ENCODE results near the gene MAP3K6. TPM values are rescaled to one million over a fixed set of nuclear protein-coding genes. Genes with fewer than 3 reads are reported as not detected.

MAP3K6 gene
- total and polyA plus RNA-seq, 2 of the 4 experiments (the other 2 are of a cell fraction) = 4.8 to 15.9 TPM

GRCh38 chr1:27405074-27405473 lies 38.3 kb upstream of the MAP3K6 start:
- peaks cover 7 to 16% of the 10 kb centered on the region in 2 experiments; a peak in 1 of 4 replicates for H3K79me1 ChIP-seq (ENCODE audit: low read depth in 1 of 2, low read length in 2 of 2)
- H2BK5ac ChIP-seq (ENCODE audit: low read depth, low read length, poor library complexity, severe bottlenecking) = no peak overlapping the region
- H3K18ac ChIP-seq (ENCODE audit: low read depth, low read length) = no peak overlapping the region
- no peak overlapping the region for H3K27ac ChIP-seq (ENCODE audit: insufficient read depth, low read length)
- ATAC-seq (ENCODE audit: low read depth) = peak; percentile 31
- H4K91ac ChIP-seq (ENCODE audit: insufficient read depth, low read depth, low read length) = no peak overlapping the region
- no peak overlapping the region for H3K4me3 ChIP-seq (ENCODE audit: insufficient read depth, low read depth, low read length)
- H3K27me3 ChIP-seq (ENCODE audit: control insufficient read depth, insufficient read depth, low read length) = no peaks in the 10 kb centered on the region
- in situ Hi-C loops (cut with MboI; ENCODE audit: low sequenced_read_pairs) = no loop called here
- H2AFZ ChIP-seq (replicated peaks; ENCODE audit: low read length, poor library complexity) = no peak overlapping the region
- 0 out of 2 replicates have a peak overlapping the region, but pooled peaks have one; percentile 20 for H2BK20ac ChIP-seq (ENCODE audit: low read depth, low read length)
- DNase-seq = peak; percentile 30
- H3K36me3 ChIP-seq (ENCODE audit: control insufficient read depth, insufficient read depth, low read length) = peaks cover 26% of the 10 kb centered on the region
- dilution Hi-C loops (cut with HindIII; ENCODE audit: low sequenced_read_pairs, unreplicated experiment) = no loop called here
- POLR2A ChIA-PET (ENCODE audit: unreplicated experiment) = interaction anchor here (0.6 kb wide), 1 partner anchor 98 kb away, joined by 3 read pairs; no protein-coding TSS in a partner anchor
- H2BK15ac ChIP-seq (ENCODE audit: low read depth, low read length) = no peak overlapping the region
- H2AK5ac ChIP-seq (ENCODE audit: low read depth, low read length) = peak overlapping the region; percentile 1; the same call in 1 of the 2 replicates
- H3K14ac ChIP-seq (replicated peaks; ENCODE audit: low read depth, low read length) = peak overlapping the region; percentile 36; the same call in 1 of the 2 replicates
- H4K20me1 ChIP-seq (ENCODE audit: insufficient read depth, low read length) = peaks cover 12% of the 10 kb centered on the region; the same call in 1 of the 2 replicates
- no peaks in the 10 kb centered on the region for H3K9me3 ChIP-seq (ENCODE audit: control insufficient read depth, insufficient read depth, low read length)
- WGBS, 2 experiments (ENCODE audit: extremely low coverage in 2 of 2, insufficient read length in 1 of 2) = no CpG with 5 or more reads among the region's 13 CpGs
- no peak overlapping the region for H3K56ac ChIP-seq (ENCODE audit: extremely low read depth, insufficient read depth, low read length)
- H3K9ac ChIP-seq (ENCODE audit: low read depth, low read length) = no peak overlapping the region
- CTCF ChIA-PET = interaction anchor here (0.6 to 1.3 kb wide), 3 partner anchors 12 to 104 kb away, joined by 3 to 4 read pairs (median 3); no protein-coding TSS in a partner anchor
- H3K4ac ChIP-seq (ENCODE audit: low read depth, low read length) = 0 out of 2 replicates have a peak overlapping the region, but pooled peaks have one; percentile 60
- H2BK120ac ChIP-seq (ENCODE audit: low read depth, low read length) = no peak overlapping the region
- no peak overlapping the region for H2AK9ac ChIP-seq (replicated peaks; ENCODE audit: low read depth, low read length, poor library complexity)
- 0 out of 2 replicates have a peak overlapping the region, but pooled peaks have one; percentile 82 for H3K23ac ChIP-seq (ENCODE audit: low read depth, low read length)
- no peak for TF ChIP-seq CEBPB (IDR thresholded peaks at IDR 0.05; ENCODE audit: low read depth, low read length)
- no peak for TF ChIP-seq RFX5 (IDR thresholded peaks at IDR 0.05; ENCODE audit: low read depth, low read length)
- TF ChIP-seq MAZ (IDR thresholded peaks at IDR 0.05; ENCODE audit: borderline replicate concordance, low read depth, low read length) = no peak
- TF ChIP-seq CTCF (conservative IDR thresholded peaks at IDR 0.05; ENCODE audit: low read depth, low read length) = no peak
- no peak for TF ChIP-seq NFE2L2 (IDR thresholded peaks at IDR 0.05; ENCODE audit: low read depth, low read length)
- no peak for TF ChIP-seq RCOR1 (IDR thresholded peaks at IDR 0.05; ENCODE audit: insufficient replicate concordance, low read length)
- TF ChIP-seq POLR2A (IDR thresholded peaks at IDR 0.05; ENCODE audit: low read depth, low read length) = no peak
- TF ChIP-seq RAD21 (IDR thresholded peaks at IDR 0.05; ENCODE audit: low read length) = no peak
- no peak for TF ChIP-seq BHLHE40 (IDR thresholded peaks at IDR 0.05; ENCODE audit: low read depth, low read length)
- TF ChIP-seq MAFK (IDR thresholded peaks at IDR 0.05; ENCODE audit: low read depth, low read length) = no peak
- TF ChIP-seq USF2 (IDR thresholded peaks at IDR 0.05; ENCODE audit: low read depth, low read length) = no peak
- no peak for TF ChIP-seq SMC3 (IDR thresholded peaks at IDR 0.05; ENCODE audit: low read depth, low read length)
- TF ChIP-seq MXI1 (IDR thresholded peaks at IDR 0.05; ENCODE audit: borderline replicate concordance, low read depth, low read length) = no peak
- no peak for TF ChIP-seq ELK1 (IDR thresholded peaks at IDR 0.05; ENCODE audit: borderline replicate concordance, low read depth, low read length)
- TF ChIP-seq FOS (IDR thresholded peaks at IDR 0.05; ENCODE audit: low read depth, low read length) = no peak
- TF ChIP-seq CHD1 (IDR thresholded peaks at IDR 0.05; ENCODE audit: low read depth, low read length) = no peak
- no peak overlapping the region for H3K4me2 ChIP-seq (ENCODE audit: low read depth, low read length)
- peaks cover 11% of the 10 kb centered on the region; the same call in 1 of the 2 replicates for H3K9me1 ChIP-seq (ENCODE audit: insufficient read depth, low read length)
- no peak overlapping the region for H4K8ac ChIP-seq (ENCODE audit: low read depth in 2 of 2, low read length in 2 of 2)
- intact Hi-C loops (cut with micrococcal nuclease) = no loop called here
- no peak overlapping the region for H4K5ac ChIP-seq (ENCODE audit: low read depth, low read length)
- peaks cover 17% of the 10 kb centered on the region for H3K4me1 ChIP-seq (ENCODE audit: control insufficient read depth, insufficient read depth, low read length)
- no TSS peak for BruUV-seq (replicated peaks)
